BJ (cell line): ENCODE data around the gene RSPO4. TPM values are rescaled to one million over a fixed set of nuclear protein-coding genes. Genes with fewer than 3 reads are reported as not detected.

Experiments
- CTCF ChIA-PET: fragments of 350-600 bp; formaldehyde crosslinking; extraction: SDS; loops from one replicate; lab custom pipeline; 2021; ENCODE audit warnings: antibody characterized with exemption, inconsistent platforms; lab: Yijun Ruan, JAX
- POLR2A ChIA-PET: fragments of 300-600 bp; sonication (Branson Sonifier 250); formaldehyde crosslinking; extraction: SDS; loops from one replicate; lab custom pipeline; 2021; ENCODE audit warnings: antibody characterized with exemption; lab: Charles Lee
- DNase-seq: peaks from one replicate; pipeline ENCODE4 v3.0.0-alpha.2; 2011; ENCODE audit warnings: low read depth
- H3K27me3 ChIP-seq: 2 replicates; pipeline ENCODE4 v1.6.0; 2011; ENCODE audit warnings: low read length; ENCODE audit not compliant: control insufficient read depth, insufficient read depth
- H3K36me3 ChIP-seq: 2 replicates; pipeline ENCODE4 v1.5.1; 2011; ENCODE audit warnings: low read length; ENCODE audit not compliant: control insufficient read depth, insufficient read depth
- H3K4me3 ChIP-seq: 2 replicates; pipeline ENCODE4 v1.5.1; 2011; ENCODE audit warnings: low read depth, mild to moderate bottlenecking, control low read depth, low read length
- polyA plus RNA-seq: library from polyadenylated mRNA; depleted of rRNA; stranded (reverse); fragments of >200 nt; gene quantifications from 2 replicates; pipeline ENCODE4 v1.2.3, GENCODE V29; 2011
- TF ChIP-seq, protein P1 (sequence below): IDR thresholded peaks from 2 replicates; pipeline ENCODE4 v1.5.1; 2011; ENCODE audit warnings: low read depth, mild to moderate bottlenecking, control low read depth, inconsistent platforms, low read length, moderate library complexity; ENCODE audit not compliant: insufficient read depth

The RSPO4 gene
- polyA plus RNA-seq, 1 experiment: 0.52 TPM

DNA sequence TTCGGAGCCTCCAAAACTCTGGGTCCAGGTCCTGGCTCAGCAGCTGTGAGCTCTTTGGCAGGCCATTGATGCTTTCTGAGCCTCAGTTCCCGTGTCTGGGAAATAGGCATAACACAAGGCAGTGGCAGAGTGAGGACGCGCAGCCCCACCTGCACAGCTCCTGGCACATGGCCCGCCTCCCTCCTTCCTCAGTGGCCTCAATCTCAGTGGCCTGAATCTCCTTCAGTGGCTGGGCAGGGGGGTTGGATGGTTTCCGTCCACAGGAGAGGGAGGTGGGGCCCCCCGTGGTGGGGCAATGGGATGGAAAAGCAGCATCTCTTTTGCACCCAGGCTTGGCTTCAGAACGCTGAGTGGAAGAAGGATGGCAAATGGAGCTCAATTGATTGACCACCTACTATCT lies 5.1 kb downstream of the RSPO4 start:
- TF ChIP-seq, protein P1, sequence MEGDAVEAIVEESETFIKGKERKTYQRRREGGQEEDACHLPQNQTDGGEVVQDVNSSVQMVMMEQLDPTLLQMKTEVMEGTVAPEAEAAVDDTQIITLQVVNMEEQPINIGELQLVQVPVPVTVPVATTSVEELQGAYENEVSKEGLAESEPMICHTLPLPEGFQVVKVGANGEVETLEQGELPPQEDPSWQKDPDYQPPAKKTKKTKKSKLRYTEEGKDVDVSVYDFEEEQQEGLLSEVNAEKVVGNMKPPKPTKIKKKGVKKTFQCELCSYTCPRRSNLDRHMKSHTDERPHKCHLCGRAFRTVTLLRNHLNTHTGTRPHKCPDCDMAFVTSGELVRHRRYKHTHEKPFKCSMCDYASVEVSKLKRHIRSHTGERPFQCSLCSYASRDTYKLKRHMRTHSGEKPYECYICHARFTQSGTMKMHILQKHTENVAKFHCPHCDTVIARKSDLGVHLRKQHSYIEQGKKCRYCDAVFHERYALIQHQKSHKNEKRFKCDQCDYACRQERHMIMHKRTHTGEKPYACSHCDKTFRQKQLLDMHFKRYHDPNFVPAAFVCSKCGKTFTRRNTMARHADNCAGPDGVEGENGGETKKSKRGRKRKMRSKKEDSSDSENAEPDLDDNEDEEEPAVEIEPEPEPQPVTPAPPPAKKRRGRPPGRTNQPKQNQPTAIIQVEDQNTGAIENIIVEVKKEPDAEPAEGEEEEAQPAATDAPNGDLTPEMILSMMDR: no peak
- CTCF ChIA-PET: no interaction called here
- Histone ChIP-seq H3K36me3 (no peaks in the 10 kb centered on the region), H3K27me3 (peaks cover 4% of the 10 kb centered on the region; the same call in 1 of the 2 replicates), H3K4me3 (no peak overlapping the region)
- DNase-seq: no peak
- POLR2A ChIA-PET: no interaction called here

DNA sequence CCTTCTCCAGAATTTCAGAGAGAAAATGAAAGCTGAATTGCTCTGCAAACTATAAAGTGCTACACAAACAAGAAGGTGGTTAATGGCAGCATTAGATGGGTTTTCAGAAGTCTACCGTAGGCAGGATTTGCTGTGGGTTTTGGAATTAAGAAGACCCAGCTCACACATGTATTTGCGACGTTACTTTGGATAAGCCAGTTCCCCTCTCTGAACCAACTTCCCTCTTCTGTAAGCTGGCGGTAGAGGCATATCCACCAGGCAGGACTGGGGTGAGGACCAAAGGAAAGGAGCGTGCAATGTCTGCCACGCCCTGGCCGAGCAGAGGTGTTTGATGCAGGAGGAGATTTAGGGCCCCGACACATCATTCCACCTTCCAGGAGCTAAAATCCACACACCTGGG lies 6.9 kb downstream of the RSPO4 start:
- CTCF ChIA-PET: no interaction called here
- DNase-seq: no peak
- H3K4me3 ChIP-seq: no peak overlapping the region
- POLR2A ChIA-PET: no interaction called here
- no peaks in the 10 kb centered on the region for H3K36me3 ChIP-seq
- TF ChIP-seq, protein P1: no peak
- peaks cover 2% of the 10 kb centered on the region; the same call in 1 of the 2 replicates for H3K27me3 ChIP-seq

DNA sequence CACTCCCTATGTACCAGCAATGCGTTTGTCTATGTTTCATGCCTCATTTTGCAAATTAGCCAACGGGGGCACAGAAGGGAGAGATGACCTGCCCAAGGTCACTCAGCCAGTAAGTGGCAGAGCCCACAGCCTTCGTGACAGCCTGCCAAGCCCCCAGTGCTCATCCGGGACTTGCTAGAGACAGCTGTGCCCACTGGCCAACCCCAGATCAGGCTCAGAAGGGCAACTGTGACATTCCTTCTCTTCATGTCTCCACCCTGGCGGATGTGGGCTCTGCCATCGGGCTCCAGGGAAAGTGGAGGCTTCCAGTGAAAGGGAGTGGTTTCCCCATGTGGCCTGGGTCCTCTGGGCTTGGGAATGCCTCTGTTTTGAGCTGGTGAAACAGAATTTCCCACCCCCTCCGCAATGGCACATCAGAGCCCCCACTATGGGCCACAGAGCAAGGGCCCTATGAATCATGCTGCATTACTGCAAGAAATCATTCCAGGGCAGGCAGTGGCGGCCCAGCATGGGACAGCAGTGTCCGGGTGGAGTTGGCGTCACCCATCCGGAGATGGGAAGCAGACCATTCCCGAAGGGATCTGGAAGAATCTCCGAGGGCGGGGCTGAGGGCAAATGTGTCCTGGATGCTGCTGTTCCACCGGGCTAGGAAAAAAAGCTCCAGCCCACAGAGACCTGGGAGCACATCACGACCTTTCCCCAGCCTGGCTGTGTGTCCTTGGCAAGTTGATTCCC lies 9.1 kb downstream of the RSPO4 start:
- ChIA-PET CTCF (no interaction called here), POLR2A (no interaction called here)
- H3K36me3 ChIP-seq: no peaks in the 10 kb centered on the region
- peaks cover 2% of the 10 kb centered on the region; the same call in 1 of the 2 replicates for H3K27me3 ChIP-seq
- no peak for DNase-seq
- TF ChIP-seq, protein P1: no peak
- no peak overlapping the region for H3K4me3 ChIP-seq

DNA sequence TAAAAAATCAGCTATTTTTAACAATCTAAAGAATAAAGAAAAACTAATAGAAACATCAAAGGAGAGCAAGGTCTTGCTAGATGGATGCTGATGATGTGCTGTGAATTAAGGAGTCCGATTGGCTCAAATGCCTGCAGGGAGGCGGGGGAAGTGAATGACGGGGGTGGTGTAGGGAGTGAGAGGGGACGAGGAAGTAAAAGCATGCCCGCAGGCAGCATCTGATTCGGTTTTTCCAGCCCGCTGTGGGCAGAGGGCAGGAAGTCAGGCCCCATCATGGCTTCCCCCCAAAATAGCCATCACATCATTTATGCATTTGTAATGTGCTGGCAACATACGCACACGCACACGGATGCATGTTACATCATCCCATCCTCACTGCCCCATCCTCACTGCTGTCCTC lies 10.3 kb downstream of the RSPO4 start:
- Histone ChIP-seq H3K27me3 (peaks cover 2% of the 10 kb centered on the region; the same call in 1 of the 2 replicates), H3K4me3 (no peak overlapping the region), H3K36me3 (no peaks in the 10 kb centered on the region)
- CTCF ChIA-PET: no interaction called here
- TF ChIP-seq, protein P1: no peak
- POLR2A ChIA-PET: no interaction called here
- no peak for DNase-seq

DNA sequence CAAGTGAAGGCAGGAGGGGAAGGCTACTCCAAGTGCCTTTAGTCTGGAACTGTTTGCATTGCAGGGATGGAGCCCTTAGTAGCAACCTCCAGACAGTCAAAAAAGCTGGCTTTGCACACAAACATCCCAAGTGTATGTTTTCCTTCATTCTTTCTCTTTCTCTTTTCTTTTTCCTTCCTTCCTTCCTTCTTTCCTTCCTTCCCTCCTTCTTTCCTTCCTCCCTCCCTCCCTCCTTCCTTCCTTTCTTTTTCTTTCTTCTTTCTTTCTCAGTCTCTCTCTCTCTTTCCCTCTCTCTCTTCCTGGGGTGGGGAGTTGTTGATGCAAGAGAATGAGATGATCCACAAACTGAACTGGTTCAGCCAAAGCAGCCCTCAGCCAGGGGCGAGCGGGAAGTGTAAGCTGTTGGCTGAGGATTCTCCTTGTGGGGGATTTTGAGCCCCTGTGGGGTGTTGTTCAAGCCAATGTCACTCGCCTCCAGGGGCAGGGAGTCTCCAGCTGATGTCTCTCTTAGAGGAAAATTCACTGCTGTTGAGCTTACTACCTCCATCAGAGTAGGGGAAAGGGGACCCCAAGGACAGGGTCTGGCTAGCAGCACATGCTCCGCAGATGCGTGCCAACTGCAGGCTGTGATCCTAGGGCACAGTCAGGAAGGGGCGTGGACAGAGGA lies 11.7 kb downstream of the RSPO4 start:
- CTCF ChIA-PET: interaction anchor here (0.5 kb wide), 1 partner anchor 158 kb away, joined by 4 read pairs; no protein-coding TSS in a partner anchor

More for the DNA sequence above, 11.7 kb downstream of the RSPO4 start:
- TF ChIP-seq, protein P1: no peak
- POLR2A ChIA-PET: no interaction called here
- no peak overlapping the region for H3K4me3 ChIP-seq
- no peak for DNase-seq
- no peaks in the 10 kb centered on the region for H3K36me3 ChIP-seq
- H3K27me3 ChIP-seq: peaks cover 2% of the 10 kb centered on the region; the same call in 1 of the 2 replicates
